Coronary artery (tissue), 2 donors: Measurements from ENCODE around the gene TEDC2.
"Not testable (repeated sequence)": the region's sequence is repeated elsewhere in the genome, so short reads cannot be mapped to it uniquely, and the experiment has no call there.

Experiments
- DNase-seq: peaks from one replicate; pipeline ENCODE4 v3.0.0-alpha.2; 2017; ENCODE audit warnings: low spot score
- H3K27ac ChIP-seq, 2 donors: fragments of 200-600 bp; sonication (generic); one replicate each; pipeline ENCODE4 v1.5.1; 2016 to 2019
- H3K4me3 ChIP-seq: fragments of 200-600 bp; sonication (generic); 2 replicates; pipeline ENCODE4 v1.5.1; 2016; ENCODE audit warnings: mild to moderate bottlenecking, moderate library complexity
- TF ChIP-seq, protein P1 (sequence below): fragments of 200-600 bp; sonication (generic); IDR thresholded peaks from one replicate; pipeline ENCODE4 v1.5.1; 2019; ENCODE audit warnings: antibody characterized with exemption

TEDC2 gene

GRCh38 chr16:2477327-2477726, 17.4 kb downstream of the TEDC2 start:
- no peak for DNase-seq
- Histone ChIP-seq H3K4me3 (no peak overlapping the region), H3K27ac (no peak overlapping the region)
- TF ChIP-seq, protein P1, sequence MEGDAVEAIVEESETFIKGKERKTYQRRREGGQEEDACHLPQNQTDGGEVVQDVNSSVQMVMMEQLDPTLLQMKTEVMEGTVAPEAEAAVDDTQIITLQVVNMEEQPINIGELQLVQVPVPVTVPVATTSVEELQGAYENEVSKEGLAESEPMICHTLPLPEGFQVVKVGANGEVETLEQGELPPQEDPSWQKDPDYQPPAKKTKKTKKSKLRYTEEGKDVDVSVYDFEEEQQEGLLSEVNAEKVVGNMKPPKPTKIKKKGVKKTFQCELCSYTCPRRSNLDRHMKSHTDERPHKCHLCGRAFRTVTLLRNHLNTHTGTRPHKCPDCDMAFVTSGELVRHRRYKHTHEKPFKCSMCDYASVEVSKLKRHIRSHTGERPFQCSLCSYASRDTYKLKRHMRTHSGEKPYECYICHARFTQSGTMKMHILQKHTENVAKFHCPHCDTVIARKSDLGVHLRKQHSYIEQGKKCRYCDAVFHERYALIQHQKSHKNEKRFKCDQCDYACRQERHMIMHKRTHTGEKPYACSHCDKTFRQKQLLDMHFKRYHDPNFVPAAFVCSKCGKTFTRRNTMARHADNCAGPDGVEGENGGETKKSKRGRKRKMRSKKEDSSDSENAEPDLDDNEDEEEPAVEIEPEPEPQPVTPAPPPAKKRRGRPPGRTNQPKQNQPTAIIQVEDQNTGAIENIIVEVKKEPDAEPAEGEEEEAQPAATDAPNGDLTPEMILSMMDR: no peak

GRCh38 chr16:2478279-2478678, 18.4 kb downstream of the TEDC2 start:
- no peak for DNase-seq
- Histone ChIP-seq H3K4me3 (no peak overlapping the region), H3K27ac (no peak overlapping the region)
- TF ChIP-seq, protein P1: no peak

DNA sequence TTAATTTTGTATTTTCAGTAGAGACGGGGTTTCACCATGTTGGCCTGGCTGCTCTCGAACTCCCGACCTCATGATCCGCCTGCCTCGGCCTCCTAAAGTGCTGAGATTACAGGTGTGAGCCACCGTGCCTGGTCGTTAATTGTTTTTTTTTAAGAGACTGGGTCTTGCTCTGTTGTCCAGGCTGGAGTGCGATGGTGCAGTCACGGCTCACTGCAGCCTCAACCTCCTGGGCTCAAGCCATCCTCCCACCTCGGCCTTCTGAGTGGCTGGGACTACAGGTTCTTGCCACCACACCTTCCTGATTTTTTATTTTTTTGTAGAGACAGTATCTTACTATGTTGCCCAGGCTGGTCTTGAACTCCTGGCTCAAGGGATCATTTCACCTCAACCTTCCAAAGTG, 20.1 kb downstream of the TEDC2 start:
- not testable (repeated sequence) for H3K27ac ChIP-seq, H3K4me3 ChIP-seq, DNase-seq

- TF ChIP-seq, protein P1: no peak
- H3K4me3 ChIP-seq: no peak overlapping the region
- no peak overlapping the region for H3K27ac ChIP-seq
- DNase-seq: no peak
Measured at GRCh38 chr16:2480948-2481347, 21.0 kb downstream of the TEDC2 start.

DNA sequence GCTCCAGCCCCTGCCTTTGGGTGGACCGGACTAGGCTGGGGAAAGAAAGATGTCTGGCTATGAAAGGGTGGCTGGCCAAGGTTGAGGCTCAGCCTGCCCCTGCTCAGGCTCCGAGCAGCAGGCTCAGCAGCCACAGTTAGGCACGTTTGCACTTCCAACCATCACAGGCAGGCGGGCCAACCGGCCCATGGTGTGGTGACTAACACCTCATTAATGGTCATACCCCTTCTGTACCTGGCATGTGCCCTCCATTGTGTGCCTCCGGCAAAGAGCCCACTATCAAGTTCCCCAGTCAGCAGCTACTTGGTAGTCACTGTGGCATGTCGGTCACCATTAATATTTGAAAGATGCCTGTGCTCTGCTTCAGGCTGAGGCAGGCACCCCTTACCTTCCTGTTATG, 21.8 kb downstream of the TEDC2 start:
- no peak for DNase-seq
- H3K27ac ChIP-seq: peak overlapping the region in 1 of 2 donors; percentile 72
- TF ChIP-seq, protein P1: no peak
- H3K4me3 ChIP-seq: no peak overlapping the region

DNA sequence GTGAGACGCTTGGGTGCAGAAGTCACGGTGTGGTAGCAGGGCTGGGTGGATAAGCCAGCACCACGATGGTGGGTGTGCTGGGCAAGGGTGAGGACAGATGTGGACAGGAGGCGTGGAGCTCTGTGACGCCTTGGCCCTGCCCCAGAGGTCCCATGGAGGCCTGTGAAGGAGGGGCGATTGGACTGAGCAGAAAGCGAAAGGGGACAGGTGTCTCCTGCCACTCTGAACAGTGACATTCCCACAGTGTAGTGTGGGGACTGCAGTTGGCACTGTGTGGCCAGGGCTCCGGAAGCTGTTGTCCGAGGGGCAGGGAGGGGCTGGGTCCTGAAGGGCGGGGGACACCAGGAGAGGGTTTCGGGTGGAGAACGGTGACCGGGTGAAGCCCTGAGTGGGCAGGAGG, 22.3 kb downstream of the TEDC2 start:
- Histone ChIP-seq H3K27ac (peak overlapping the region in 1 of 2 donors; percentile 72), H3K4me3 (peak overlapping the region; percentile 48)
- DNase-seq: no peak
- TF ChIP-seq, protein P1: no peak

- H3K27ac ChIP-seq: peak overlapping the region in 1 of 2 donors; percentile 72
- H3K4me3 ChIP-seq: peak overlapping the region; percentile 48
- TF ChIP-seq, protein P1: no peak
- no peak for DNase-seq
Measured at GRCh38 chr16:2482708-2483534, 23.0 kb downstream of the TEDC2 start.
